Cardiac fibroblast (primary cell): ENCODE measurements around the gene CDH13.
A peak's percentile ranks its signal among the peaks of the same experiment; 100 is the strongest.

Source experiments
- DNase-seq, 2 donors: peaks; one replicate each; pipeline versions ENCODE4 v3.0.0 to v3.0.0-alpha.2; 2010; ENCODE audit warnings: low read depth in 2 of 2
- H3K4me3 ChIP-seq, 2 donors: replicated peaks in 1 of 2; 1 replicate in 1 of 2; 2 replicates in 1 of 2; pipeline ENCODE4 v1.5.1; 2011; ENCODE audit warnings: low read depth in 2 of 2, low read length in 2 of 2, mild to moderate bottlenecking in 2 of 2, moderate library complexity in 1 of 2
- CTCF ChIP-seq: IDR thresholded peaks from one replicate; pipeline ENCODE4 v1.5.1; 2011; ENCODE audit warnings: low read depth, mild to moderate bottlenecking, low read length, inconsistent platforms

Gene CDH13

GRCh38 chr16:83433201-83433600 is 806.4 kb downstream of the CDH13 start:
- TF ChIP-seq CTCF, result no peak
- H3K4me3 ChIP-seq, result no peak overlapping the region
- DNase-seq, result peak in 1 of 2 donors; percentile 2

- DNase-seq, result no peak
- no peak overlapping the region for H3K4me3 ChIP-seq
- TF ChIP-seq CTCF, result no peak
These were observed 810.3 kb downstream of the CDH13 start for GRCh38 chr16:83437036-83437435.

- DNase-seq, result peak in 1 of 2 donors; percentile 22
- TF ChIP-seq CTCF, result no peak
- H3K4me3 ChIP-seq, result no peak overlapping the region
These were observed 811.6 kb downstream of the CDH13 start for GRCh38 chr16:83438326-83438725.

GRCh38 chr16:83439412-83439811 is 812.6 kb downstream of the CDH13 start:
- no peak overlapping the region for H3K4me3 ChIP-seq
- DNase-seq, result no peak
- TF ChIP-seq CTCF, result no peak

- DNase-seq, result peak in 1 of 2 donors; percentile 3
- TF ChIP-seq CTCF, result no peak
- no peak overlapping the region for H3K4me3 ChIP-seq
These were observed 814.7 kb downstream of the CDH13 start for GRCh38 chr16:83441517-83441916.

GRCh38 chr16:83443972-83444371 is 817.2 kb downstream of the CDH13 start:
- DNase-seq, result no peak
- H3K4me3 ChIP-seq, result no peak overlapping the region
- TF ChIP-seq CTCF, result no peak

- no peak for TF ChIP-seq CTCF
- no peak for DNase-seq
- no peak overlapping the region for H3K4me3 ChIP-seq
These were observed 820.8 kb downstream of the CDH13 start for GRCh38 chr16:83447560-83447959.
